ENCODE measurements around the gene BORCS8.

BORCS8 gene

DNA sequence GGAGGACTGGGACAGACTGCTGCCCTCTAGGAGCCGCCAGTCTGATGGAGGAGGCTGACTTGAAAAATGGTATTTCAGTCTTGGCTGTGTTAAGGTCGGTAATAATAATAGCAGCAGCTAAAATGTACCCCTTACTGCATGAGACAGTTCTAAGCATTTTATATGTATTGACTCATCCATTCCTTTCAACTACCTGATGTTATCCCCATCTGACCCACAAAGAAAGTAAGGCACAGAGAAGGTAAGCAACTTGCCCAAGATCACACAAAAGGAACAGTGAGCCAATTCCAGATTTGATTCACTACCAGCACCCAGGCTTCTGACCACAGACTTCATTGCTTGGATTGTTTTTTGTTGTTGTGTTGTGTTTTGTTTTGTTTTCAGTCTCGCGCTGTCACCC lies 23.8 kb upstream of the BORCS8 start:
- TF ChIP-seq, protein P1, sequence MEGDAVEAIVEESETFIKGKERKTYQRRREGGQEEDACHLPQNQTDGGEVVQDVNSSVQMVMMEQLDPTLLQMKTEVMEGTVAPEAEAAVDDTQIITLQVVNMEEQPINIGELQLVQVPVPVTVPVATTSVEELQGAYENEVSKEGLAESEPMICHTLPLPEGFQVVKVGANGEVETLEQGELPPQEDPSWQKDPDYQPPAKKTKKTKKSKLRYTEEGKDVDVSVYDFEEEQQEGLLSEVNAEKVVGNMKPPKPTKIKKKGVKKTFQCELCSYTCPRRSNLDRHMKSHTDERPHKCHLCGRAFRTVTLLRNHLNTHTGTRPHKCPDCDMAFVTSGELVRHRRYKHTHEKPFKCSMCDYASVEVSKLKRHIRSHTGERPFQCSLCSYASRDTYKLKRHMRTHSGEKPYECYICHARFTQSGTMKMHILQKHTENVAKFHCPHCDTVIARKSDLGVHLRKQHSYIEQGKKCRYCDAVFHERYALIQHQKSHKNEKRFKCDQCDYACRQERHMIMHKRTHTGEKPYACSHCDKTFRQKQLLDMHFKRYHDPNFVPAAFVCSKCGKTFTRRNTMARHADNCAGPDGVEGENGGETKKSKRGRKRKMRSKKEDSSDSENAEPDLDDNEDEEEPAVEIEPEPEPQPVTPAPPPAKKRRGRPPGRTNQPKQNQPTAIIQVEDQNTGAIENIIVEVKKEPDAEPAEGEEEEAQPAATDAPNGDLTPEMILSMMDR (conservative IDR thresholded peaks at IDR 0.05; ENCODE audit: low read depth) = no peak
- no peak overlapping the region for H3K27ac ChIP-seq
- POLR2A ChIA-PET (ENCODE audit: low non-redundant PET) = no interaction called here
- CTCF ChIA-PET = interaction anchor here (0.7 kb wide), 1 partner anchor 156 kb away, joined by 3 read pairs; no protein-coding TSS in a partner anchor
- DNase-seq (ENCODE audit: low spot score) = no peak

GRCh38 chr19:19214892-19215291 lies 22.9 kb upstream of the BORCS8 start:
- ChIA-PET CTCF (no interaction called here), POLR2A (ENCODE audit: low non-redundant PET) (no interaction called here)
- TF ChIP-seq, protein P1 (conservative IDR thresholded peaks at IDR 0.05; ENCODE audit: low read depth) = no peak
- H3K27ac ChIP-seq = no peak overlapping the region
- DNase-seq (ENCODE audit: low spot score) = no peak

- TF ChIP-seq, protein P1 (conservative IDR thresholded peaks at IDR 0.05; ENCODE audit: low read depth) = no peak
- DNase-seq (ENCODE audit: low spot score) = no peak
- ChIA-PET CTCF (no interaction called here), POLR2A (ENCODE audit: low non-redundant PET) (no interaction called here)
- H3K27ac ChIP-seq = no peak overlapping the region
Measured at GRCh38 chr19:19214159-19214490, 22.2 kb upstream of the BORCS8 start.

- ChIA-PET CTCF (no interaction called here), POLR2A (ENCODE audit: low non-redundant PET) (no interaction called here)
- TF ChIP-seq, protein P1 (conservative IDR thresholded peaks at IDR 0.05; ENCODE audit: low read depth) = no peak
- H3K27ac ChIP-seq = no peak overlapping the region
- no peak for DNase-seq (ENCODE audit: low spot score)
Measured at GRCh38 chr19:19213426-19214158, 21.6 kb upstream of the BORCS8 start.

DNA sequence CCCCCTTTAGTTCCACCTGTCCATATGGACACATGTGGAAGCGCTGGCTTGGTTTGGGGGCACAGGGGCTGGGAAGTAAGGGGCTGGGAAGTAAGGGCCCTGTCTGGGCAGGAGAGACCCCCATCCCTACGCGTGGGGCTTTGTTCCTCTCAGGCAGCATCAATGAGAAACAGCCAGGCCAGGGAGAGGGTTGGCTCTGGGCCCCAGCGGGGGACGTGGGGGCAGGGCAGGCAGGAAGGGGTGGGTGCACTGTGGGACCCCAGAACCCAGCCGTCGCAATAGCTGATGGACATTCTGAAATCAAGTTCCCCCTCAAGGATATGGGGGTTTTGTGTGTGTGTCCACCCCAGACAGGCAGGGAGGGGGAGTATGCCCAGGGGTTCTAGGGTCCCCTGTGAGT lies 21.0 kb upstream of the BORCS8 start:
- ChIA-PET CTCF (no interaction called here), POLR2A (ENCODE audit: low non-redundant PET) (no interaction called here)
- no peak for DNase-seq (ENCODE audit: low spot score)
- H3K27ac ChIP-seq = no peak overlapping the region
- TF ChIP-seq, protein P1 (conservative IDR thresholded peaks at IDR 0.05; ENCODE audit: low read depth) = no peak

GRCh38 chr19:19211499-19212420 lies 19.8 kb upstream of the BORCS8 start, which contains the start of gene NCAN:
Gene NCAN, plus strand, starts transcription at chr19:19211958. Its CDS starts 4,996 bp downstream, at chr19:19216954.
- ChIA-PET POLR2A (ENCODE audit: low non-redundant PET) (interaction anchor here (0.7 kb wide), 1 partner anchor 110 kb away, joined by 4 read pairs; no protein-coding TSS in a partner anchor), CTCF (no interaction called here)
- no peak within 1 kb of the TSS for H3K27ac ChIP-seq
- TF ChIP-seq, protein P1 (conservative IDR thresholded peaks at IDR 0.05; ENCODE audit: low read depth) = no peak
- DNase-seq (ENCODE audit: low spot score) = no peak

Data from RWPE1 (cell line).